ENCODE data around the gene CA5A.
"Not testable (repeated sequence)": the region's sequence is repeated elsewhere in the genome, so short reads cannot be mapped to it uniquely, and the experiment has no call there.

Gene CA5A

GRCh38 chr16:87869061-87869878, 67.1 kb downstream of the CA5A start, which contains the start of gene SLC7A5:
Gene SLC7A5, minus strand, starts transcription at chr16:87869507. Its CDS starts 85 bp downstream, at chr16:87869422.
- H3K4me1 Mint-ChIP-seq, result peaks cover 47% of the 10 kb centered on the region
- H3K9me3 Mint-ChIP-seq, result not testable (repeated sequence)

GRCh38 chr16:87868254-87869029, 67.9 kb downstream of the CA5A start:
- H3K27me3 Mint-ChIP-seq, result not testable (repeated sequence)

More at GRCh38 chr16:87869061-87869878, 67.1 kb downstream of the CA5A start, which contains the start of gene SLC7A5:
- Mint-ChIP-seq H3K27ac (ENCODE audit: low read depth) (peak within 1 kb of the TSS; percentile 98), H3K4me3 (peak within 1 kb of the TSS; percentile 98), H3K36me3 (ENCODE audit: insufficient read depth) (peaks cover 31% of the 10 kb centered on the region)
- peak; percentile 42 for ATAC-seq (replicated peaks; ENCODE audit: extremely low read depth, poor library complexity, severe bottlenecking)
- peak; percentile 77 to 87 for DNase-seq (ENCODE audit: low spot score in 2 of 2)
- not testable (repeated sequence) for H3K27me3 Mint-ChIP-seq

GRCh38 chr16:87865902-87866555, 70.3 kb downstream of the CA5A start:
- Mint-ChIP-seq H3K4me1 (peaks cover 40% of the 10 kb centered on the region), H3K4me3 (peak overlapping the region; percentile 98), H3K36me3 (ENCODE audit: insufficient read depth) (peaks cover 39% of the 10 kb centered on the region), H3K27ac (ENCODE audit: low read depth) (peak overlapping the region; percentile 98)
- peak in 1 of 2 donors; percentile 69 for DNase-seq (ENCODE audit: low spot score in 2 of 2)
- peak; percentile 49 for ATAC-seq (replicated peaks; ENCODE audit: extremely low read depth, poor library complexity, severe bottlenecking)
- H3K9me3 Mint-ChIP-seq, H3K27me3 Mint-ChIP-seq: not testable (repeated sequence)

More at GRCh38 chr16:87868254-87869029, 67.9 kb downstream of the CA5A start:
- not testable (repeated sequence) for H3K9me3 Mint-ChIP-seq
- peaks cover 48% of the 10 kb centered on the region for H3K4me1 Mint-ChIP-seq
- H3K4me3 Mint-ChIP-seq, result peak overlapping the region; percentile 98
- H3K36me3 Mint-ChIP-seq (ENCODE audit: insufficient read depth), result peaks cover 32% of the 10 kb centered on the region
- peak overlapping the region; percentile 98 for H3K27ac Mint-ChIP-seq (ENCODE audit: low read depth)
- ATAC-seq (replicated peaks; ENCODE audit: extremely low read depth, poor library complexity, severe bottlenecking) (peak; percentile 50), DNase-seq (ENCODE audit: low spot score in 2 of 2) (peak in 1 of 2 donors; percentile 61)

GRCh38 chr16:87864331-87864989, 71.9 kb downstream of the CA5A start:
- Mint-ChIP-seq H3K4me1 (peaks cover 45% of the 10 kb centered on the region), H3K36me3 (ENCODE audit: insufficient read depth) (peaks cover 50% of the 10 kb centered on the region), H3K27ac (ENCODE audit: low read depth) (peak overlapping the region; percentile 98), H3K27me3 (no peaks in the 10 kb centered on the region), H3K4me3 (peak overlapping the region; percentile 98), H3K9me3 (no peaks in the 10 kb centered on the region)
- DNase-seq (ENCODE audit: low spot score in 2 of 2), result no peak
- ATAC-seq (replicated peaks; ENCODE audit: extremely low read depth, poor library complexity, severe bottlenecking), result no peak

GRCh38 chr16:87863327-87863635, 73.0 kb downstream of the CA5A start:
- H3K27me3 Mint-ChIP-seq; H3K27ac Mint-ChIP-seq (ENCODE audit: low read depth); H3K4me3 Mint-ChIP-seq; ATAC-seq (replicated peaks; ENCODE audit: extremely low read depth, poor library complexity, severe bottlenecking); DNase-seq (ENCODE audit: low spot score in 2 of 2); H3K9me3 Mint-ChIP-seq: not testable (repeated sequence)
- Mint-ChIP-seq H3K36me3 (ENCODE audit: insufficient read depth) (peaks cover 47% of the 10 kb centered on the region), H3K4me1 (peaks cover 39% of the 10 kb centered on the region)

GRCh38 chr16:87862597-87863326, 73.6 kb downstream of the CA5A start:
- not testable (repeated sequence) for DNase-seq (ENCODE audit: low spot score in 2 of 2); H3K27ac Mint-ChIP-seq (ENCODE audit: low read depth); ATAC-seq (replicated peaks; ENCODE audit: extremely low read depth, poor library complexity, severe bottlenecking); H3K9me3 Mint-ChIP-seq; H3K4me3 Mint-ChIP-seq; H3K27me3 Mint-ChIP-seq
- peaks cover 42% of the 10 kb centered on the region for H3K36me3 Mint-ChIP-seq (ENCODE audit: insufficient read depth)
- H3K4me1 Mint-ChIP-seq, result peaks cover 34% of the 10 kb centered on the region

- peaks cover 40% of the 10 kb centered on the region for H3K4me1 Mint-ChIP-seq
Measured at GRCh38 chr16:87861300-87862099, 74.8 kb downstream of the CA5A start.

GRCh38 chr16:87860553-87861299, 75.6 kb downstream of the CA5A start:
- H3K9me3 Mint-ChIP-seq, result no peaks in the 10 kb centered on the region
- no peaks in the 10 kb centered on the region for H3K27me3 Mint-ChIP-seq
- H3K27ac Mint-ChIP-seq (ENCODE audit: low read depth), result peak overlapping the region; percentile 91
- H3K36me3 Mint-ChIP-seq (ENCODE audit: insufficient read depth), result peaks cover 40% of the 10 kb centered on the region
- no peak for DNase-seq (ENCODE audit: low spot score in 2 of 2)
- H3K4me3 Mint-ChIP-seq, result peak overlapping the region; percentile 42
- H3K4me1 Mint-ChIP-seq, result peaks cover 38% of the 10 kb centered on the region
- ATAC-seq (replicated peaks; ENCODE audit: extremely low read depth, poor library complexity, severe bottlenecking), result no peak

More at GRCh38 chr16:87861300-87862099, 74.8 kb downstream of the CA5A start:
- Mint-ChIP-seq H3K36me3 (ENCODE audit: insufficient read depth) (peaks cover 43% of the 10 kb centered on the region), H3K27ac (ENCODE audit: low read depth) (peak overlapping the region; percentile 84)
- not testable (repeated sequence) for DNase-seq (ENCODE audit: low spot score in 2 of 2); ATAC-seq (replicated peaks; ENCODE audit: extremely low read depth, poor library complexity, severe bottlenecking); H3K4me3 Mint-ChIP-seq; H3K27me3 Mint-ChIP-seq; H3K9me3 Mint-ChIP-seq

- not testable (repeated sequence) for H3K27ac Mint-ChIP-seq (ENCODE audit: low read depth); H3K9me3 Mint-ChIP-seq; ATAC-seq (replicated peaks; ENCODE audit: extremely low read depth, poor library complexity, severe bottlenecking); H3K27me3 Mint-ChIP-seq; DNase-seq (ENCODE audit: low spot score in 2 of 2)
- Mint-ChIP-seq H3K4me1 (peaks cover 41% of the 10 kb centered on the region), H3K36me3 (ENCODE audit: insufficient read depth) (peaks cover 43% of the 10 kb centered on the region), H3K4me3 (peak overlapping the region; percentile 75)
Measured at GRCh38 chr16:87858151-87858993, 78.0 kb downstream of the CA5A start.

GRCh38 chr16:87856791-87857228, 79.5 kb downstream of the CA5A start:
- Mint-ChIP-seq H3K4me1 (peaks cover 48% of the 10 kb centered on the region), H3K27me3 (no peaks in the 10 kb centered on the region), H3K9me3 (no peaks in the 10 kb centered on the region), H3K4me3 (peak overlapping the region; percentile 75), H3K36me3 (ENCODE audit: insufficient read depth) (peaks cover 48% of the 10 kb centered on the region), H3K27ac (ENCODE audit: low read depth) (peak overlapping the region; percentile 93)
- ATAC-seq (replicated peaks; ENCODE audit: extremely low read depth, poor library complexity, severe bottlenecking), result no peak
- no peak for DNase-seq (ENCODE audit: low spot score in 2 of 2)
